GM12873 (cell line): ENCODE data around the gene FGFBP1.

Experiments used
- TF ChIP-seq, protein P1 (sequence below): IDR thresholded peaks from 2 replicates; pipeline ENCODE4 v1.5.1; 2012; ENCODE audit warnings: low read depth, mild to moderate bottlenecking, moderate library complexity, low read length, control low read depth; ENCODE audit not compliant: insufficient read depth; ENCODE audit errors: missing control alignments

The FGFBP1 gene

DNA sequence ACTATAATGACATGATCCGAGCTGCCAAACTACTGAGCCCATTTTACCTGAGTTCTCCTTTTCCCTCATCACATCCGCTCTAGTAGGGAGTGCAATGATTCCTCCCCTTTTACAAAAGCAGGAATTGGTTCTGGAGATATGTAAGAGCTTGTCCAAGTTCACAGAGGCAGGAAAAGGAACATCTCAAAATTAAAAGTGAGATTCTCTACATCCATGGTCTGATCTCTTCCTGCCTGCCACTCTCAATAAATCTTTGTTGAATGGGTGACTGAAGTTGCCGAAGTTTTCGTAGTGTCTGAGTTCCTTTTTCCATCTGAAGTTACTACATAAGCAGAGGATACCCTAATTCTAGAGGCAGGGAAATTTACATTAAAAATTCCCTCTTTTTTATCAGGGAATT, at the start of gene FGFBP1:
Gene FGFBP1, minus strand, starts transcription at position 101 of the 400 bp plus-strand sequence. CDS start 2,108 bp downstream, outside the sequence.
- TF ChIP-seq, protein P1, sequence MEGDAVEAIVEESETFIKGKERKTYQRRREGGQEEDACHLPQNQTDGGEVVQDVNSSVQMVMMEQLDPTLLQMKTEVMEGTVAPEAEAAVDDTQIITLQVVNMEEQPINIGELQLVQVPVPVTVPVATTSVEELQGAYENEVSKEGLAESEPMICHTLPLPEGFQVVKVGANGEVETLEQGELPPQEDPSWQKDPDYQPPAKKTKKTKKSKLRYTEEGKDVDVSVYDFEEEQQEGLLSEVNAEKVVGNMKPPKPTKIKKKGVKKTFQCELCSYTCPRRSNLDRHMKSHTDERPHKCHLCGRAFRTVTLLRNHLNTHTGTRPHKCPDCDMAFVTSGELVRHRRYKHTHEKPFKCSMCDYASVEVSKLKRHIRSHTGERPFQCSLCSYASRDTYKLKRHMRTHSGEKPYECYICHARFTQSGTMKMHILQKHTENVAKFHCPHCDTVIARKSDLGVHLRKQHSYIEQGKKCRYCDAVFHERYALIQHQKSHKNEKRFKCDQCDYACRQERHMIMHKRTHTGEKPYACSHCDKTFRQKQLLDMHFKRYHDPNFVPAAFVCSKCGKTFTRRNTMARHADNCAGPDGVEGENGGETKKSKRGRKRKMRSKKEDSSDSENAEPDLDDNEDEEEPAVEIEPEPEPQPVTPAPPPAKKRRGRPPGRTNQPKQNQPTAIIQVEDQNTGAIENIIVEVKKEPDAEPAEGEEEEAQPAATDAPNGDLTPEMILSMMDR = no peak

DNA sequence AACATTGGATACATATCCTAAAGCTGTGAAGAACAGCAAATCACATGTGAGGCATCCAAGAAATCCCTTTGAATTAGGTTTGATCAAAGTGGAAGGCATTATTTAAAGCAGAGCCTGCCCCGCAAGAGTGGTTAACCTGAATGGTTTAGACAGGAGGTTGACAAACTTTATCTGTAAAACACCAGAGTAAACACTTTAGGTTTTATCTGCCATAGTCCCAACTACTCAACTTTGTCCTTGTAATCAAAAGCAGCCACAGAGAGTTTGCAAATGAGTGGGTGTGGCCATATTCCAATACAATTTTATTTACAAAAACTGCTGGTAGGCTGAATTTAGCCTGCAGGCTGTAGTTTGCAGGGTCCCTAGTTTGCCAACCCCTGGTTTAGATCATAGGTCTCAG, 49.7 kb upstream of the FGFBP1 start:
- TF ChIP-seq, protein P1 = no peak

DNA sequence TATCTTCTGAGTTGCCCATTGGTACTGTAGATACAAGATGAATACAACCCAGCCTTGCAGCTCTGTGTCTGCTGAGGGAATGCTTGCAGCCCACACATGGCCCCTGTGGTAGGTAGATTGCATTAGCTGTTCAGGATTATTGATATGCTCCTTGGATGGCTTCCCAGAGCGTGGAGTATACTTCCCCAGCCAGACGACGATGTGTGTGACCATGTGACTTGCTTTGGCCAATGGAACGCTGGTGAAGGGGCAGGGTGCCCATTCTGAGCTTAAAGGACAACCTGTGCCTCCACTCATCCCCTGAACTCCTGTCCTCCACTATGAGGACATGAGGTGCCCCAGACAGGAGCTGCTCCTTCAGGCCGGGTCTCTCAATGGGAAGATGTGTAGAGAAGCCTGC, 48.4 kb upstream of the FGFBP1 start:
- TF ChIP-seq, protein P1 = no peak

DNA sequence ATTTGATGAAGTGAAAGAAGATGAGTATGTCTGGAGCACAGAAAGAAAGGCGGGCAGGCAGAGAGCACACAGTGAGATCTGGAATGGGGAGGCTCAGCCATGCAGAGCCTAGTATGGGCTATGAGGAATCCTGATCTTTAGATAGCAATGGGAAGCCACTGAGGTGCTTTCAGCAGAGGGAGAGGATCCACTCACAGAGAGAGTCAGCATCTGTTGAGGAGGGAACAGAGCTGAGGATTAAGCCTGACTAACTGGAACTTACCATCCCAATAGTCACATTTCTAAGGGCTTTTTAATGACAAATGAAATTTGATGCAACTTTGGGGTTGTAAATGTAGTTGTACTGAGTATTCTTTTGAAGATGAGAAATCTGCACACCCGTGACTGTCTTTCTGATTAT, 45.1 kb upstream of the FGFBP1 start:
- TF ChIP-seq, protein P1 = no peak

DNA sequence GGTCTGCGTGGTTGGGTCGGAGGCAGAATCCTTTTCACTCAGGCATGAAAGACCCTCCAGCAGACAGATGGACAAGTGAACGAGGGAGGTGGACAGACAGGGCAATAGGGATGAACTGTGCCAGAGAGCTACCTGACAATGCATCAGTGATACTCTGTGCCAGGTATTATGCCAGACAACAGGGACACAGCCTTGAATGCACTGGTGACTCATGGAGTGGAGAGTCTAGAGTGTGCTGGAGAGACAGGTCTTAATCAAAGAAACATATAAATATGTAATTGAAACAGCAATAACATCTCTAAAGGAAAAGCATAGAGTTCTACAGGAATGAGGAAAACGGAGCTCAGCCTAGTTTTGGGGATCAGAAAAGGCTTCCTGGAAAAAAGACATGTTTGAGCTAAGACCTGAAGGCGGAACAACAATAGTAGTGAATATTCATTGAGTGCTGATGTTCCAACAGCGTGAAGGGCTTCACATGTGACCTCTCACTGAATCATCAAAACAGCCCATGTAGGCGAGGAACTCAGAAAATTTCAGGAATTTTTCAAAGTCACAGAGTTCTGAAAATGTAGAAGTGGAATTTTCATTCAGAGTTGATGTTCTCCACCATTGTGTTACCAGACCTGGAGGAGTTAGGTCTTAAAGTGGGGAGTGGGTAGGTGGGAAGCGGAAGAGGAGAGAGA, 44.4 kb upstream of the FGFBP1 start:
- TF ChIP-seq, protein P1 = no peak

DNA sequence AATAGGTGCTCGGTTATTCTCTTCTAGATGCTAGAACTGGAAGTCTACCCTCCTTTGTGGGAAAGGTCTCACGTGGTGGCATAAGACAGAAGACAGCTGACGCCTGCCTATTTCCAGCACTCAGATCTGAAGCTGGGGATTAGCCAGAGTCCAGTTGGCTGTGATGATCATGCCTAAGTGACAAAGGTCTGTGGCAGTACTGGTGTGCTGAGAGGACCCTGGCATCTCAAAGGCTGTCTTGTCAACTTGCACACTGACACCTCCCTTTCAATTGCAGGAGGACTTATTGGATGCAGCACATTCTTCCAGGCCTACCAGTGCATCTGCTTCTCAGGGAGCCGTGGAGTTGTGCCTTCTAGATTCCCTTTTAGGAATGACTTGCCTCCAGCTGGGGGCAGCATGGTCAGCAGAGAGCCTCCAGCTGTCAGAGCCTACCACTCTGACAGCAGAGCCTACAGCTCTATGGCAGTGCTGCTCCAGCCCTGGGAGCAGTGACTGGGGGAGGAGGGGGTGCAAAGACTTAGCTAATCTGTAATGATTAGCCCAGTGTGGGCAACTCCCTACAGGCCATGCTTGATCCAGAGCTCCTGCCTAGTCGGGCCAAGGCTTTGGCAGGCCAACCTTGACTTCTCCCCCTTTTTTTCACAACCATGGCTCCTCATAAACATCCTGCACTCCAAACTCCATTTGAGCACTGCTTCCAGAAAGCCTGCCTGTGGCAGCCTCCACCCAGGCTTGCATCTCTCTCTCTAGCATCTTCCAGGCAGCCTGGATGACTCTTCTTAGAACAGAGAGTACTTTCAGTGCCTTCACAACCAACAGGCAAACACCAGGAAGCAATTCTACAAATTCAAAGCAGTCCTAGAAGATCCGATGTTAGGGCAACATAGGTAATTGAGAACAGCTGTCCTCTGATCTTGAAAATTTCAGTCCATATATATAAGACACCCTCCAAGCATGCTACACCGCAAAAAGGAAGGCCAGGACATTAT, 38.2 kb upstream of the FGFBP1 start:
- TF ChIP-seq, protein P1 = no peak
